NCI-H2029 (cell line): Measurements from ENCODE around the gene RIOK3.
"Not testable (repeated sequence)": the region's sequence is repeated elsewhere in the genome, so short reads cannot be mapped to it uniquely, and the experiment has no call there.

ENCODE experiments used
- DNase-seq: peaks from one replicate; lab custom pipeline; 2025; lab: John Stamatoyannopoulos, UW

The RIOK3 gene

GRCh38 chr18:23498117-23498516 is 45.0 kb downstream of the RIOK3 start:
- DNase-seq = no peak

DNA sequence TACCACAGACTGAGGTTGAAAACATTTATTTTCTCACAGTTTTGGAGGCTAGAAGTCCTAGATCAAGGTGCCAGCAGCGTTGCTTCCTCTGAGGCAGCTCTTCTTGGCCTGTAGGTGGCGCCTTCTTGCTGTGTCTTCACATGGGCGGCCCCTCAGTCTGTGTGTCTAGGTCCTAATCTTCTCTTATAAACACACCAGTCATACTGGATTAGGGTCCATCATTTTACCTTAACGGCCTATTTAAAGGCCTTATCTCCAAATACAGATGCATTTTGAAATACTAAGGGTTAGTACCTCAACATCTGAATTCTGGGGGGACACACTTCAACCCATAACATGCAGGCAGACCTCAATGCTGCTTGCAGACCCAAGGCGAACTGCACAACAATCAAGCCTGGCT is 45.8 kb downstream of the RIOK3 start:
- peak; percentile 11 for DNase-seq

- no peak for DNase-seq
Observed at GRCh38 chr18:23499291-23499781, 46.2 kb downstream of the RIOK3 start.

GRCh38 chr18:23501626-23502025 is 48.5 kb downstream of the RIOK3 start:
- no peak for DNase-seq

DNA sequence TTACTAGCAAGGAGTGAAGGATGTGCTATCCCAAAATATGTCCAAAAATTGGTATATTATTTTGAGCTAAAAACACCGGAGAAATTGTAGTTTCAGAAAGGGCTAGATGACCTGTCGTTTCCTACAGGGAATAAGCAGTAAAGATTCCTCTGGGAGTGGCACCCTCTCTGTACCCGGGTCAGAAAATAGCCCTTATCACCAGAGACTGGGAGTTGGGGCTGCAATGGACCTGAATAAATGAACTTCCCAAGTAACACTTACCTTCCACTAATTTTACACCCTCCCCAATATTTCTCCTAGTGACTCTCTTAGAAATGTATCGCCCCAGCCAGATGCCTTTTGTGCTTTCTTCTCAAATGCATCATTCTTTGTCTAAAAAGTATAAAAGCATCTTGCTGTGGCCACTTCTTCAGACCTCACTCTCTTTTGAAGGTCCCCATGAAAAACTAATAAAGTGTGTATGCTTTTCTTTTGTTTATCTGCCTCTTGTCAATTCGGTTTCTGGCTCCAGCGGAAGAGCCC is 49.5 kb downstream of the RIOK3 start:
- no peak for DNase-seq

DNA sequence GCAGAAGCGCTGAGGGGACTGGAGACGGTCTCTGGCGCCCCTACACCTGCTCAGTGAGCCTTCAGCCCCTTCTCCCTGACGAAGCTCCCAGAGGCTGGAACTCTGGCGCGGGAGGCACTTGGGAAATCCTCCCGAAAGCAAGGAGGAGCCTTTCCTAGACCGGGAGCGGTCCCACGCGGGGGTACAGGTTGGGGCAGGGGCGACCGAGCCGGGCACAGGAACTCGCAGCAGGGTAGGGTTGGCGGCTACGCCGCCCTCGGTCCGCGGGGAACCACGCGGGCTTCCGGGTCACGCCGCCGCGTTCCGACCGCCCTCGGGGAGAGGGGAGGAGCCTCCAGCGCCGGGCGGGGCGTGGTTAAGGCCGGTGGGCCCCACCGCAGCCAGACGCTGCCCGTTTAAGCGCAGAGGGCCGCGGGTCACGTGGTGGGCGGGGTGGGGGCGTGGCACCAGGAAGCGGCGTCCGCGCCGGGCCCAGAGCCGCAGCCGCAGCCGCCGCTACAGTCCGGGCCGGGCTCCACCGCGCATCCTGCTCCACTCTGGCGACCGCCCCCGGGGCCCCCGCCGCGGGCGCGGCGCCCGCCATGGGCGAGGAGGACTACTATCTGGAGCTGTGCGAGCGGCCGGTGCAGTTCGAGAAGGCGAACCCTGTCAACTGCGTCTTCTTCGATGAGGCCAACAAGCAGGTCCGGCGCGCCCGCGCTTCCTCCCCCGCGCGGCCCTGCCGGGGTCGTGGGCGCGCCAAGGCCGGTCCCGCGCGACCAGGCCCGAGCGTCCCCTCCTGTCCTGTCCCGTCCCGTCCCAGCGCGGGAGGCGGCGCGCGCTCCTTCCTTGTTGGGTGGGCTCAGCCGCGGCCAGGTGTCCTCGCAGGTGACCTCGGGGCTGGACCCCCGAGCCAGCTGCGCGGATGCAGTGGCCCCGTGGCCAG is 50.2 kb downstream of the RIOK3 start, which contains the start of gene RMC1:
Gene RMC1 (plus strand): TSS at position 474 of the 925 bp plus-strand sequence. CDS start 108 bp downstream, at position 582.
- peak; percentile 81 for DNase-seq

DNA sequence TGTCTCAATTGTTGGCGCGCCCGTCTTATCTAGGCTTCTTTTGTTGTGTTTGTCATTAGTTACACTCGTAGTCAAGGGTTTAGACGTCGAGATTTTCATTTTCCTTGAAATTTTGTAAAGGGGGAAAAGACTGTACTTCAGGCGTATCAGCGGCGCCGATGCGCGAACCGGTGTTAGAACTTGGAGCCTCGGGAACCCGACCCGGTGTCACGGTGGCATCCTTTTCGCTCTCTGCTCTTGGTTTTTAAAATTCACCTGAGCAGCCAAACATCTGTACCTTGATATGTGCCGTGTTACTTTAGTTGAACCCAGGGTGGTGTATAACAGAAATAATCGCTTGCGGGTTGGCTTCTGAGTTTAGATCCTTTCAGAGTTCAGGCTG is 50.9 kb downstream of the RIOK3 start:
- no peak for DNase-seq

DNA sequence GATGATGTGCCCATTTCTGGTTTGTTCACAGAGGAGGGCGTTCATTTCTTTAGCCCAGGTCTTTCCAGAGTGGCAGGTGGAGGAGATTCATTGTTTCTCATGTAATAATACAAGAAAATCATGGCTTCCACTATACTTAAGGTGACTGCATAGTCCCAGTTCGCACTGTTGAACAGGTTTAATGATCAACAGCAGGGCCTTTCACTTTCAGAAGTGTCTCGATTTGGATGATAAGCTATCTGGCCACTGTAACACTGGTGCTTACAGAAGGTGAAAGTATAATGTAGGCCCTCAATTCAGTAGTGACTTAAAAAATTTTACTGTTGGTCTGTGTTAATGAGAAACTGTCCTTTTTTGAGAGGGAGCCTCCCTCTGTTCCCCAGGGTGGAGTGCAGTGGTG is 51.6 kb downstream of the RIOK3 start:
- no peak for DNase-seq

DNA sequence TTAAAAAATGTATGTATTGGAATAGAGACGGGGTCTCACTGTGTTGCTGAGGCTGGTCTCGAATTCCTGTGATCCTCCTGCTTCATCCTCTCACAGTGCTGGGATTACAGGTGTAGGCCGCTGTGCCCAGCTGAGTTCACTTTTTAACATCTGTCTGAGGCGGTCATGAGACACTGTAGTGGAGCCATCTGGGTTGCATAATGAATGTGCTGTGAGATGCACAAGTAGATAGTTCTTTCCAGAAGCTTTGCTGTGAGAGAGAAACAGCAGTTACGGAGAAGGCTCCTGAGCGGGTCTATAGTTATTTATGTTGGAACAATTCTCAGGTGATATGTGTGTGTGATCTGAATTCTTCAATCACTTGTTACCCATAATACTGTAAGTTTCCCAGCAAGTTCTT is 53.3 kb downstream of the RIOK3 start:
- DNase-seq = no peak

GRCh38 chr18:23510923-23511322 is 57.8 kb downstream of the RIOK3 start:
- DNase-seq = not testable (repeated sequence)

DNA sequence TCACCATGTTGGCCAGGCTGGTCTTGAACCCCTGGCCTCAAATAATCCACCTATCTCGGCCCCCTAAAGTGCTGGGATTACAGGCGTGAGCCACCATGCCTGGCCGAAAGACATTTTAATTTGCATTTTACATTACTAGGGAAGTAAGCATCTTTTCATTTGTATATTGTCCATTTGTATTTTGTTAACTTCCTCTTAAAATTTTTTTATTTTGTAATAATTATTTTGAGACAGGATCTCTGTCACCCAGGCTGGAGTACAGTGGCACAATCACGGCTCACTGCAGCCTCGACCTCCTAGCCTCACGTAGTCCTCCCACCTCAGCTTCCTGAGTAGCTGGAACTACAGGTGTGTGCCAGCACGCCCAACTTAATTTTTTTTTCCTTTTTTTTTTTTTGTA is 59.1 kb downstream of the RIOK3 start:
- not testable (repeated sequence) for DNase-seq

- no peak for DNase-seq
Observed at GRCh38 chr18:23512641-23513040, 59.6 kb downstream of the RIOK3 start.

DNA sequence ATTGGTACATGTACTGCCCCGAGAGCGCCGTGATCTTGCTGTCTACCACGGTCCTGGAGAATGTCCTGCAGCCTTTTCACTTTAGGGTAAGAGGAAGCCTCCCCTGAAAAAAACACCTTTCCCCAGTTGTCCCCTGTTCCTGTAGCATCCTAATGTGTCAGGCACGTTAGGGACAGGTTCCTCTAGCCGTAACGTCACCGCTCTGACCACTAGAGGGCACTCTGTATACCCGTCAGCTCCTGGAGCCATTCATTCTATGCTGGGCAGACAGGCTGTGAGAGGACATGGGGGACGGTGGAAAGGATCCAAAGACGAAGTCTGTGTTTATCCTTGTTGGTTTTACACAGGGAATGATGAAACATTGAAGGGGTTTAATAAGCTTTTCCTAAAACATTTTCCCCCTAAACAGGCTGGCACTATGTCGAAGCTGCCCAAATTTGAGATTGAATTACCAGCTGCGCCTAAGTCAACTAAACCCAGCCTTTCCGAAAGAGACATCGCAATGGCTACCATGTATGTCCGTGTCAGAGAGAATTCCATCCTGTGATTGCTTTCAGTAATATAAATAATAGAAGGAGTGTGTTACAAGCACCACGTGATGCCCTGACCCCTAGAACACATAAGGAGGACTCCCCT is 62.9 kb downstream of the RIOK3 start:
- peak; percentile 65 for DNase-seq

GRCh38 chr18:23519734-23520133 is 66.6 kb downstream of the RIOK3 start:
- no peak for DNase-seq

DNA sequence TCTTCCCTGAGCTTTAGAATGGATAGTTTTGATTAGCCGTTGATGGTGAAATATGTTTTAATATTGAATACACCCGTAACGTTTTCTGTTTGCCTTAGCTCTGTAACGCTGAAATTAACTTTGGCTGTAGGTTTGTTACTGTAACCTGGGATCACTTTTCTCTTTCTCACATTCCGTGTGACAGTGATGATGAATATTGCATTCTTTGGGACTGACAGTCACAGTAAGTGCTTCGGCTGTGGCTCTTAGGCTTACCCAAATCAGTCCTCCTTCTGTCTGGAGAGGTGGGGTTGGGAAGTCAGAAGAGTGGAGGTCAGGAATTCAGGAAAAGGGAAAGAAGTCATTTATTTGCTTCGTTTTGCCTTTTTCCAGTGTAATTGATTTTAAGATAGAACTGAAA is 68.2 kb downstream of the RIOK3 start:
- no peak for DNase-seq

GRCh38 chr18:23521907-23522306 is 68.8 kb downstream of the RIOK3 start:
- no peak for DNase-seq

GRCh38 chr18:23523429-23524212 is 70.5 kb downstream of the RIOK3 start:
- DNase-seq = no peak

- DNase-seq = no peak
Observed at GRCh38 chr18:23524213-23524707, 71.2 kb downstream of the RIOK3 start.

- no peak for DNase-seq
Observed at GRCh38 chr18:23526501-23527063, 73.5 kb downstream of the RIOK3 start.

DNA sequence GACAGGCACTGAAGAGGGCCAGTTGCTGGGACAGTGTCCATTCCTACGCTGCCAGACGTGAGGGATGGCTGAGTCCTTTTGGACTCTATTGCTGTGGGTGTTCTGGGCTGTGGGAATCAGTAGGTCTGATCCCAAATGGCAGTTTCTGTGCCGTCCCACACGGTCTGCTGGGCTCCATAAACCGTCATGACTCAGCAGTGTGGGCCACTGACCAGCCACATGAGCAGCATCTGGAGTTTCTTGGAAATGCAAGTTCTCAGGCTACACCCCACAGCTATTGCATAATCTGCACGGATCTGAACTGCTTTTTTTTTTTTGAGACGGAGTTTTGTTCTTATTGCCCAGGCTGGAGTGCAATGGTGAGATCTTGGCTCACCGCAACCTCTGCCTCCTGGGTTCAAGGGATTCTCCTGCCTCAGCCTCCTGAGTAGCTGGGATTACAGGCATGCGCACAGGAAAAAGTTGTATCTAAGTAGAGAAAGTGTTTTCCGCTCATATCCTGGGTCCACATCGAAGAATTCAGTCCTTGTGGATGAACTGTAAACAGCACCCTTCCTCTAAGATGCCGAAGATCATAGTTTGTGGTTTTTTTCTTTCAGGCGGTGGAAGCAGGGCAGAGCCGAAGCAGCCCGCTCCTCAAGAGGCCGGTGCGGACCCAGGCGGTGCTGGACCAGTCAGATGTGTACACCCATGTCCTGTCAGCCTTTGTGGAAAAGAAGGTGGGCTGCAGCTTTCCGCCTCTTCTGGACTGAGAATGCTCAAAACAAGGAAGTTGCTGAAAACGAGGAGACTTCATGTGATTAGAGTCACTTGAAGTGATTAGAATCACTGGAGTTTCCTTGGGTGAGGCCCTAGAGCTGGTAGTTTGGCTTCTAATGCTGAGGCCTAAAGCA is 75.7 kb downstream of the RIOK3 start:
- no peak for DNase-seq

- DNase-seq = no peak
Observed at GRCh38 chr18:23529604-23530003, 76.5 kb downstream of the RIOK3 start.
